NAMALWA (cell line): ENCODE measurements around the gene RMND1.
"Not testable (repeated sequence)": the region's sequence is repeated elsewhere in the genome, so short reads cannot be mapped to it uniquely, and the experiment has no call there.

Experiments
- DNase-seq: peaks from one replicate; pipeline ENCODE4 v3.0.0-alpha.2; 2015; ENCODE audit warnings: low spot score

RMND1 gene

GRCh38 chr6:151452750-151453427 is 963 bp upstream of the RMND1 start:
- DNase-seq: peak; percentile 57

GRCh38 chr6:151451417-151451949 is 443 bp downstream of the RMND1 start:
- DNase-seq: no peak

- not testable (repeated sequence) for DNase-seq
These were observed 998 bp downstream of the RMND1 start for GRCh38 chr6:151450928-151451327.

- DNase-seq: peak; percentile 23
These were observed 3.3 kb downstream of the RMND1 start for GRCh38 chr6:151448623-151449022.

- no peak for DNase-seq
These were observed 4.7 kb downstream of the RMND1 start for GRCh38 chr6:151447237-151447636.

GRCh38 chr6:151445482-151445881 is 6.4 kb downstream of the RMND1 start:
- no peak for DNase-seq

GRCh38 chr6:151443911-151444621 is 7.9 kb downstream of the RMND1 start:
- DNase-seq: no peak

- no peak for DNase-seq
These were observed 8.5 kb downstream of the RMND1 start for GRCh38 chr6:151443454-151443853.

GRCh38 chr6:151442371-151442770 is 9.6 kb downstream of the RMND1 start:
- no peak for DNase-seq

GRCh38 chr6:151441390-151442166 is 10.3 kb downstream of the RMND1 start:
- no peak for DNase-seq

- peak; percentile 24 for DNase-seq
These were observed 11.0 kb downstream of the RMND1 start for GRCh38 chr6:151440930-151441329.

- no peak for DNase-seq
These were observed 11.4 kb downstream of the RMND1 start for GRCh38 chr6:151440498-151440897.

- no peak for DNase-seq
These were observed 14.5 kb downstream of the RMND1 start for GRCh38 chr6:151437401-151437800.

GRCh38 chr6:151436802-151437201 is 15.1 kb downstream of the RMND1 start:
- no peak for DNase-seq

- DNase-seq: no peak
These were observed 15.6 kb downstream of the RMND1 start for GRCh38 chr6:151436300-151436699.

GRCh38 chr6:151434369-151434768 is 17.6 kb downstream of the RMND1 start:
- DNase-seq: peak; percentile 28

- DNase-seq: no peak
These were observed 19.3 kb downstream of the RMND1 start for GRCh38 chr6:151432651-151433050.

GRCh38 chr6:151431337-151431736 is 20.6 kb downstream of the RMND1 start:
- DNase-seq: no peak

GRCh38 chr6:151430886-151431285 is 21.0 kb downstream of the RMND1 start:
- peak; percentile 22 for DNase-seq

- no peak for DNase-seq
These were observed 23.7 kb downstream of the RMND1 start for GRCh38 chr6:151428093-151428735.

- DNase-seq: no peak
These were observed 26.4 kb downstream of the RMND1 start for GRCh38 chr6:151425561-151425960.

GRCh38 chr6:151422981-151423380 is 28.9 kb downstream of the RMND1 start:
- no peak for DNase-seq
